SK-N-SH treated with all-trans-retinoic acid at 6 μM for 48 hours (cell line): ENCODE measurements around the gene CACNA1A.

Experiments
- ATAC-seq: fragments of 200-7000 bp; cut with Tn5 transposase; 3 replicates; pipeline ENCODE4 v1.9.1; 2020; ENCODE audit warnings: mild to moderate bottlenecking, moderate library complexity
- ARNTL ChIP-seq: fragments of 450-650 bp; formaldehyde crosslinking; IDR thresholded peaks from 2 replicates; pipeline ENCODE4 v1.5.0; 2020; ENCODE audit warnings: low read depth, mild to moderate bottlenecking, moderate library complexity, borderline replicate concordance
- BACH2 ChIP-seq: fragments of 250-450 bp; sonication (Bioruptor Pico); IDR thresholded peaks from 2 replicates; pipeline ENCODE4 v1.9.0; 2021; ENCODE audit warnings: mild to moderate bottlenecking, borderline replicate concordance
- CSDC2 ChIP-seq: fragments of 250-450 bp; sonication (Bioruptor Pico); IDR thresholded peaks from 2 replicates; pipeline ENCODE4 v1.5.0; 2020; ENCODE audit warnings: mild to moderate bottlenecking, moderate library complexity
- GLIS3 ChIP-seq: fragments of 250-450 bp; sonication (Bioruptor Pico); IDR thresholded peaks from 2 replicates; pipeline ENCODE4 v1.5.0; 2020; ENCODE audit warnings: mild to moderate bottlenecking, moderate library complexity
- ISL1 ChIP-seq: fragments of 250-450 bp; sonication (Bioruptor Pico); IDR thresholded peaks from 2 replicates; pipeline ENCODE4 v2.1.2; 2022; ENCODE audit warnings: mild to moderate bottlenecking, moderate library complexity
- OSR1 ChIP-seq: fragments of 250-450 bp; sonication (Bioruptor Pico); IDR thresholded peaks from 2 replicates; pipeline ENCODE4 v1.8.0; 2022; ENCODE audit warnings: moderate library complexity, mild to moderate bottlenecking, inconsistent platforms
- PPARA ChIP-seq: fragments of 250-450 bp; sonication (Bioruptor Pico); IDR thresholded peaks from 2 replicates; pipeline ENCODE4 v1.5.0; 2020; ENCODE audit warnings: mild to moderate bottlenecking, borderline replicate concordance
- RARB ChIP-seq: fragments of 250-450 bp; sonication (Bioruptor Pico); IDR thresholded peaks from 2 replicates; pipeline ENCODE4 v1.8.0; 2021; ENCODE audit warnings: mild to moderate bottlenecking, moderate library complexity
- SNAI2 ChIP-seq: fragments of 250-450 bp; sonication (Bioruptor Pico); IDR thresholded peaks from 2 replicates; pipeline ENCODE4 v1.5.0; 2020; ENCODE audit warnings: mild to moderate bottlenecking, moderate library complexity
- TCF4 ChIP-seq: fragments of 250-450 bp; sonication (Bioruptor Pico); IDR thresholded peaks from 2 replicates; pipeline ENCODE4 v1.8.0; 2021; ENCODE audit warnings: mild to moderate bottlenecking, moderate library complexity, borderline replicate concordance
- TOX ChIP-seq: fragments of 250-450 bp; sonication (Bioruptor Pico); IDR thresholded peaks from 2 replicates; pipeline ENCODE4 v1.8.0; 2021; ENCODE audit warnings: mild to moderate bottlenecking, moderate library complexity, borderline replicate concordance
- ZC3H10 ChIP-seq: fragments of 250-450 bp; sonication (Bioruptor Pico); IDR thresholded peaks from 2 replicates; pipeline ENCODE4 v1.5.1; 2021; ENCODE audit warnings: mild to moderate bottlenecking, moderate library complexity
- ZFP3 ChIP-seq: fragments of 250-450 bp; sonication (Bioruptor Pico); IDR thresholded peaks from 2 replicates; pipeline ENCODE4 v1.5.0; 2020; ENCODE audit warnings: mild to moderate bottlenecking, moderate library complexity
- ZFP30 ChIP-seq: fragments of 450-650 bp; formaldehyde crosslinking; IDR thresholded peaks from 2 replicates; pipeline ENCODE4 v1.5.0; 2022; ENCODE audit warnings: mild to moderate bottlenecking, moderate library complexity
- ZNF565 ChIP-seq: fragments of 450-650 bp; formaldehyde crosslinking; conservative IDR thresholded peaks from 2 replicates; pipeline ENCODE4 v1.5.0; 2020; ENCODE audit warnings: low read depth, mild to moderate bottlenecking, moderate library complexity
- ZNF70 ChIP-seq: fragments of 450-650 bp; formaldehyde crosslinking; IDR thresholded peaks from 2 replicates; pipeline ENCODE4 v1.5.0; 2020; ENCODE audit warnings: mild to moderate bottlenecking, moderate library complexity
- TF ChIP-seq, protein P1 (sequence below): fragments of 250-450 bp; sonication (Bioruptor Pico); IDR thresholded peaks from 2 replicates; pipeline ENCODE4 v1.5.1; 2020; ENCODE audit warnings: low read depth, mild to moderate bottlenecking, moderate library complexity
- TF ChIP-seq, protein P2 (sequence below): fragments of 250-450 bp; sonication (Bioruptor Pico); IDR thresholded peaks from 2 replicates; pipeline ENCODE4 v1.8.0; 2020; ENCODE audit warnings: mild to moderate bottlenecking, moderate library complexity, borderline replicate concordance
- TF ChIP-seq, protein P3 (sequence below): fragments of 250-450 bp; sonication (Bioruptor Pico); IDR thresholded peaks from 2 replicates; pipeline ENCODE4 v1.8.0; 2021; ENCODE audit warnings: low read depth, mild to moderate bottlenecking, moderate library complexity, borderline replicate concordance
- TF ChIP-seq, protein P4 (sequence below): fragments of 250-450 bp; sonication (Bioruptor Pico); IDR thresholded peaks from 2 replicates; pipeline ENCODE4 v1.5.1; 2021; ENCODE audit warnings: mild to moderate bottlenecking, moderate library complexity

Gene CACNA1A

DNA sequence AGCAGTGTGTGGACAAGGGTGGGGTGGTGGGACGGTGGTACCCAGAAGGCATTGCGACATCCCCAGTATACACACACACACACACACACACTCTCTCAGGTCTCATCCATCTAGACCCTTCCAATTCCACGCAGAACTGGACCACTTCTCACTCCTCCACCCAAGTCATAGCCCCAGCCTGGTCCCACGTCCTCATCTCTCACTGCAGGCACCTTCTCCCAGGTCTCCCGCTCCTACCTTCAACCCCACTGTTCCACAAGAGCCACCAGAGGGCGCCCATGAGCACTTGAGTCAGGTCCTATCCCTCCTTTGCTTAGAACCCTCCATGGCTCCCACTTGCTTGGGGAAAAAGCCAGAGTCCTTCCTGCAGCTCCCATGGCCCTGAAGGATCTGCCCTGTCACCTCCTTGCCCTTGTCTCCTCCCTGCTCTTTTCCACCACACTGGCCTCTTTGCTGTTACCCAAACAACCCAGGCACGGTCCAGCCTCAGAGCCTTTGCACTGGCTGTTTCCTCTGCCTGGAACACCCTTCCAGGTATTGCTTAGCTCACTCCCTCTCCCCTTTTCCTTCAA is 293.4 kb downstream of the CACNA1A start:
- ATAC-seq = peak; percentile 62

DNA sequence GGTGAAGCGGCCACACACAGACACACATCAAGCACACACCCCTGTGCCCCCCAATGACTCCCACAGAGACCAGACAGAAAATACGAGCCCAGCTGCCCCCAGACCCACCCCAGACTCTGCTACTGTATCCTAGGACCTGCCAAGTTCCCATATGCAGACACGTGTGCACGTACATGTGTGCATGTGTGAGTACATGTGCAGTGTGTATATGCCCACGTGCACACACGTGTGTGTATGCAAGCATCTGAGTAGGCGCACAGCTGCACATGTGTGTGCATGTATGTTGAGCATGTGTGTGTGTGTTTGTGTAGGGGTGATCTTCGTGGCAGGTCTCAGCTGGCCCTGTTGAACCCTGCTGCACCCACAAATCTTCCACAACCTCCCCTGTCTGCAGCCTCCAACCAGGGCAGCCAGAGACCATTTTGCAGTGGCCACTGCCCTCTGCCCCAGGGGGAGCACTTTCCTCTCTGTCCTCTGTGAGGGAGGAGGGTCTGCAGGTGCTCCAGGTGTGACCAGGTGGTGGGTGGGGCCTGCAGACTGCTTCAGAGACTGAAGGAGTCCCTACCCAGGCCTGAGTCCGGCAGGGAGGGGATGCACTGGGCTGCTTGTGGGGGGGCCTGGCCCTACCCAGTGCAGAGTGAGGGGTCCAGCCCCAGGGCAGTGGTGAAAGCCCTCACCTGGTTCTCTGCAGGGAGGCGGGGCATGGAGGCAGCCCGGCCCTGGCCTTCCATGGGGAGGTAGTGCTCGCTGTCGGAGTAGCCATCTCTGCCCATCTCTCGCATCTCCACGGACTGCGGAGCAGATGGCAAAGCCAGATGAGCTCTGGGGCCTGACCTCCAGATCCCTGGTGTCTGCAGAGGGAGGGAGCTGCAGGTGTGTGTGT is 294.6 kb downstream of the CACNA1A start:
- ATAC-seq = no peak
- TF ChIP-seq CSDC2 (CRISPR knock-in tag) = no peak
- no peak for TF ChIP-seq RARB (CRISPR knock-in tag)
- no peak for TF ChIP-seq SNAI2 (CRISPR knock-in tag)
- TF ChIP-seq, protein P1, sequence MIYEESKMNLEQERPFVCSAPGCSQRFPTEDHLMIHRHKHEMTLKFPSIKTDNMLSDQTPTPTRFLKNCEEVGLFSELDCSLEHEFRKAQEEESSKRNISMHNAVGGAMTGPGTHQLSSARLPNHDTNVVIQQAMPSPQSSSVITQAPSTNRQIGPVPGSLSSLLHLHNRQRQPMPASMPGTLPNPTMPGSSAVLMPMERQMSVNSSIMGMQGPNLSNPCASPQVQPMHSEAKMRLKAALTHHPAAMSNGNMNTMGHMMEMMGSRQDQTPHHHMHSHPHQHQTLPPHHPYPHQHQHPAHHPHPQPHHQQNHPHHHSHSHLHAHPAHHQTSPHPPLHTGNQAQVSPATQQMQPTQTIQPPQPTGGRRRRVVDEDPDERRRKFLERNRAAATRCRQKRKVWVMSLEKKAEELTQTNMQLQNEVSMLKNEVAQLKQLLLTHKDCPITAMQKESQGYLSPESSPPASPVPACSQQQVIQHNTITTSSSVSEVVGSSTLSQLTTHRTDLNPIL (CRISPR knock-in tag) = no peak
- TF ChIP-seq ISL1 = no peak
- TF ChIP-seq ZFP3 (CRISPR knock-in tag) = no peak
- TF ChIP-seq ARNTL (CRISPR knock-in tag) = no peak
- no peak for TF ChIP-seq ZFP30 (CRISPR knock-in tag)
- TF ChIP-seq OSR1 = no peak
- no peak for TF ChIP-seq TCF4 (CRISPR knock-in tag)
- TF ChIP-seq, protein P2, sequence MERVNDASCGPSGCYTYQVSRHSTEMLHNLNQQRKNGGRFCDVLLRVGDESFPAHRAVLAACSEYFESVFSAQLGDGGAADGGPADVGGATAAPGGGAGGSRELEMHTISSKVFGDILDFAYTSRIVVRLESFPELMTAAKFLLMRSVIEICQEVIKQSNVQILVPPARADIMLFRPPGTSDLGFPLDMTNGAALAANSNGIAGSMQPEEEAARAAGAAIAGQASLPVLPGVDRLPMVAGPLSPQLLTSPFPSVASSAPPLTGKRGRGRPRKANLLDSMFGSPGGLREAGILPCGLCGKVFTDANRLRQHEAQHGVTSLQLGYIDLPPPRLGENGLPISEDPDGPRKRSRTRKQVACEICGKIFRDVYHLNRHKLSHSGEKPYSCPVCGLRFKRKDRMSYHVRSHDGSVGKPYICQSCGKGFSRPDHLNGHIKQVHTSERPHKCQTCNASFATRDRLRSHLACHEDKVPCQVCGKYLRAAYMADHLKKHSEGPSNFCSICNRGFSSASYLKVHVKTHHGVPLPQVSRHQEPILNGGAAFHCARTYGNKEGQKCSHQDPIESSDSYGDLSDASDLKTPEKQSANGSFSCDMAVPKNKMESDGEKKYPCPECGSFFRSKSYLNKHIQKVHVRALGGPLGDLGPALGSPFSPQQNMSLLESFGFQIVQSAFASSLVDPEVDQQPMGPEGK (CRISPR knock-in tag) = no peak
- no peak for TF ChIP-seq ZC3H10 (CRISPR knock-in tag)
- TF ChIP-seq, protein P3, sequence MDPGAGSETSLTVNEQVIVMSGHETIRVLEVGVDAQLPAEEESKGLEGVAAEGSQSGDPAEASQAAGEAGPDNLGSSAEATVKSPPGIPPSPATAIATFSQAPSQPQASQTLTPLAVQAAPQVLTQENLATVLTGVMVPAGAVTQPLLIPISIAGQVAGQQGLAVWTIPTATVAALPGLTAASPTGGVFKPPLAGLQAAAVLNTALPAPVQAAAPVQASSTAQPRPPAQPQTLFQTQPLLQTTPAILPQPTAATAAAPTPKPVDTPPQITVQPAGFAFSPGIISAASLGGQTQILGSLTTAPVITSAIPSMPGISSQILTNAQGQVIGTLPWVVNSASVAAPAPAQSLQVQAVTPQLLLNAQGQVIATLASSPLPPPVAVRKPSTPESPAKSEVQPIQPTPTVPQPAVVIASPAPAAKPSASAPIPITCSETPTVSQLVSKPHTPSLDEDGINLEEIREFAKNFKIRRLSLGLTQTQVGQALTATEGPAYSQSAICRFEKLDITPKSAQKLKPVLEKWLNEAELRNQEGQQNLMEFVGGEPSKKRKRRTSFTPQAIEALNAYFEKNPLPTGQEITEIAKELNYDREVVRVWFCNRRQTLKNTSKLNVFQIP (CRISPR knock-in tag) = no peak
- TF ChIP-seq TOX = no peak
- TF ChIP-seq BACH2 = no peak
- TF ChIP-seq ZNF70 = no peak
- no peak for TF ChIP-seq PPARA (CRISPR knock-in tag)
- no peak for TF ChIP-seq ZNF565 (CRISPR knock-in tag)

More for the DNA sequence above, 293.4 kb downstream of the CACNA1A start:
- no peak for TF ChIP-seq ZNF565 (CRISPR knock-in tag)
- TF ChIP-seq, protein P2 (CRISPR knock-in tag) = no peak
- TF ChIP-seq GLIS3 (CRISPR knock-in tag) = no peak
- TF ChIP-seq, protein P4, sequence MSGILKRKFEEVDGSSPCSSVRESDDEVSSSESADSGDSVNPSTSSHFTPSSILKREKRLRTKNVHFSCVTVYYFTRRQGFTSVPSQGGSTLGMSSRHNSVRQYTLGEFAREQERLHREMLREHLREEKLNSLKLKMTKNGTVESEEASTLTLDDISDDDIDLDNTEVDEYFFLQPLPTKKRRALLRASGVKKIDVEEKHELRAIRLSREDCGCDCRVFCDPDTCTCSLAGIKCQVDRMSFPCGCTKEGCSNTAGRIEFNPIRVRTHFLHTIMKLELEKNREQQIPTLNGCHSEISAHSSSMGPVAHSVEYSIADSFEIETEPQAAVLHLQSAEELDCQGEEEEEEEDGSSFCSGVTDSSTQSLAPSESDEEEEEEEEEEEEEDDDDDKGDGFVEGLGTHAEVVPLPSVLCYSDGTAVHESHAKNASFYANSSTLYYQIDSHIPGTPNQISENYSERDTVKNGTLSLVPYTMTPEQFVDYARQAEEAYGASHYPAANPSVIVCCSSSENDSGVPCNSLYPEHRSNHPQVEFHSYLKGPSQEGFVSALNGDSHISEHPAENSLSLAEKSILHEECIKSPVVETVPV (CRISPR knock-in tag) = no peak
- TF ChIP-seq, protein P1 (CRISPR knock-in tag) = no peak
- no peak for TF ChIP-seq OSR1
